ENCODE results near the gene ESRRG.

- no peak for TF ChIP-seq CTCF (conservative IDR thresholded peaks at IDR 0.05; ENCODE audit: low read length)
- TF ChIP-seq EZH2phosphoT487 (IDR thresholded peaks at IDR 0.05; ENCODE audit: borderline replicate concordance): no peak
Measured at GRCh38 chr1:216462066-216462775, 261.0 kb downstream of the ESRRG start.

Data from Loucy (cell line).